IMR-90 (cell line): ENCODE data around the gene MICAL3.

Source experiments
- MXI1 ChIP-seq: IDR thresholded peaks from 2 replicates; pipeline ENCODE4 v1.6.1; 2012; ENCODE audit warnings: low read depth, mild to moderate bottlenecking, low read length, moderate library complexity, borderline replicate concordance
- POLR2A ChIP-seq: IDR thresholded peaks from 2 replicates; pipeline ENCODE4 v1.6.1; 2012; ENCODE audit warnings: mild to moderate bottlenecking, low read depth, low read length
- RAD21 ChIP-seq: IDR thresholded peaks from 2 replicates; pipeline ENCODE4 v1.6.1; 2012; ENCODE audit warnings: low read length, improper control_type of control experiment
- SMC3 ChIP-seq: fragments of 150-350 bp; IDR thresholded peaks from 2 replicates; pipeline ENCODE4 v1.6.1; 2016; ENCODE audit warnings: low read depth, mild to moderate bottlenecking, antibody characterized with exemption, low read length, moderate library complexity
- USF2 ChIP-seq: fragments of 150-350 bp; IDR thresholded peaks from 2 replicates; pipeline ENCODE4 v1.6.1; 2017; ENCODE audit warnings: mild to moderate bottlenecking, antibody characterized with exemption, low read length, low read depth
- TF ChIP-seq, protein P1 (sequence below): conservative IDR thresholded peaks from 2 replicates; pipeline ENCODE4 v1.5.1; 2012; ENCODE audit warnings: mild to moderate bottlenecking, low read depth, low read length, improper control_type of control experiment

GRCh38 chr22:17795661-17796548, 228.5 kb downstream of the MICAL3 start:
- TF ChIP-seq, protein P1, sequence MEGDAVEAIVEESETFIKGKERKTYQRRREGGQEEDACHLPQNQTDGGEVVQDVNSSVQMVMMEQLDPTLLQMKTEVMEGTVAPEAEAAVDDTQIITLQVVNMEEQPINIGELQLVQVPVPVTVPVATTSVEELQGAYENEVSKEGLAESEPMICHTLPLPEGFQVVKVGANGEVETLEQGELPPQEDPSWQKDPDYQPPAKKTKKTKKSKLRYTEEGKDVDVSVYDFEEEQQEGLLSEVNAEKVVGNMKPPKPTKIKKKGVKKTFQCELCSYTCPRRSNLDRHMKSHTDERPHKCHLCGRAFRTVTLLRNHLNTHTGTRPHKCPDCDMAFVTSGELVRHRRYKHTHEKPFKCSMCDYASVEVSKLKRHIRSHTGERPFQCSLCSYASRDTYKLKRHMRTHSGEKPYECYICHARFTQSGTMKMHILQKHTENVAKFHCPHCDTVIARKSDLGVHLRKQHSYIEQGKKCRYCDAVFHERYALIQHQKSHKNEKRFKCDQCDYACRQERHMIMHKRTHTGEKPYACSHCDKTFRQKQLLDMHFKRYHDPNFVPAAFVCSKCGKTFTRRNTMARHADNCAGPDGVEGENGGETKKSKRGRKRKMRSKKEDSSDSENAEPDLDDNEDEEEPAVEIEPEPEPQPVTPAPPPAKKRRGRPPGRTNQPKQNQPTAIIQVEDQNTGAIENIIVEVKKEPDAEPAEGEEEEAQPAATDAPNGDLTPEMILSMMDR = no peak
- TF ChIP-seq MXI1 (no peak), RAD21 (no peak), POLR2A (no peak), USF2 (no peak), SMC3 (no peak)
